HepG2 (cell line): ENCODE data around the gene PSMD3. TPM values are rescaled to one million over a fixed set of nuclear protein-coding genes. Genes with fewer than 3 reads are reported as not detected.

Experiments
- BATF2 ChIP-seq: sonication (generic); formaldehyde crosslinking; IDR thresholded peaks from 2 replicates; pipeline ENCODE4 v1.8.0; 2022; ENCODE audit warnings: mild to moderate bottlenecking, missing genetic modification reagents, moderate library complexity
- BORCS8-MEF2B ChIP-seq: sonication (generic); formaldehyde crosslinking; IDR thresholded peaks from 2 replicates; pipeline ENCODE4 v1.8.0; 2022; ENCODE audit warnings: mild to moderate bottlenecking, missing genetic modification reagents
- BRF2 ChIP-seq: sonication (generic); formaldehyde crosslinking; IDR thresholded peaks from 2 replicates; pipeline ENCODE4 v1.8.1; 2022; ENCODE audit warnings: mild to moderate bottlenecking, missing genetic modification reagents
- CCDC6 ChIP-seq: sonication (generic); formaldehyde crosslinking; IDR thresholded peaks from 2 replicates; pipeline ENCODE4 v1.8.1; 2022; ENCODE audit warnings: mild to moderate bottlenecking, missing genetic modification reagents, moderate library complexity
- HDAC6 ChIP-seq: fragments of 200-600 bp; sonication (generic); IDR thresholded peaks from 2 replicates; pipeline ENCODE4 v1.7.0; 2017; ENCODE audit warnings: mild to moderate bottlenecking, antibody characterized with exemption, low read length, low read depth
- JUN ChIP-seq: sonication (generic); formaldehyde crosslinking; IDR thresholded peaks from 2 replicates; pipeline ENCODE4 v1.4.0; 2020; ENCODE audit warnings: mild to moderate bottlenecking, missing genetic modification reagents
- MYNN ChIP-seq: sonication (generic); formaldehyde crosslinking; IDR thresholded peaks from 2 replicates; pipeline ENCODE4 v1.4.0; 2020; ENCODE audit warnings: mild to moderate bottlenecking, low read depth, missing genetic modification reagents
- NFE2L1 ChIP-seq: sonication (generic); formaldehyde crosslinking; IDR thresholded peaks from 2 replicates; pipeline ENCODE4 v1.4.0; 2020; ENCODE audit warnings: missing genetic modification reagents, mild to moderate bottlenecking, borderline replicate concordance
- NFKB2 ChIP-seq: sonication (generic); formaldehyde crosslinking; IDR thresholded peaks from 2 replicates; pipeline ENCODE4 v1.4.0; 2020; ENCODE audit warnings: missing genetic modification reagents, borderline replicate concordance
- NR2F1 ChIP-seq, 2 experiments: fragments of 450-650 bp in 1 of 2; formaldehyde crosslinking in 1 of 2; IDR thresholded peaks; 2 replicates each; pipeline versions ENCODE4 v1.5.0 to v1.6.1; 2016 to 2020; ENCODE audit warnings: mild to moderate bottlenecking in 1 of 2, missing compliant biosample characterization in 1 of 2, missing genetic modification reagents in 1 of 2, moderate library complexity in 1 of 2
- POGZ ChIP-seq: sonication (generic); formaldehyde crosslinking; IDR thresholded peaks from 2 replicates; pipeline ENCODE4 v1.4.0; 2020; ENCODE audit warnings: mild to moderate bottlenecking, missing genetic modification reagents
- SALL1 ChIP-seq: sonication (generic); formaldehyde crosslinking; IDR thresholded peaks from 2 replicates; pipeline ENCODE4 v1.8.0; 2022; ENCODE audit warnings: mild to moderate bottlenecking, missing genetic modification reagents
- ZBTB8A ChIP-seq: sonication (generic); formaldehyde crosslinking; IDR thresholded peaks from 2 replicates; pipeline ENCODE4 v1.4.0; 2020; ENCODE audit warnings: mild to moderate bottlenecking, low read depth, missing genetic modification reagents, borderline replicate concordance
- ZNF160 ChIP-seq: sonication (generic); formaldehyde crosslinking; IDR thresholded peaks from 2 replicates; pipeline ENCODE4 v1.8.0; 2022; ENCODE audit warnings: mild to moderate bottlenecking, inconsistent platforms, missing genetic modification reagents
- ZNF205 ChIP-seq: IDR thresholded peaks from 2 replicates; pipeline ENCODE4 v1.6.1; 2018; ENCODE audit warnings: missing biosample characterization, missing genetic modification reagents
- ZNF883 ChIP-seq: sonication (generic); formaldehyde crosslinking; IDR thresholded peaks from 2 replicates; pipeline ENCODE4 v1.5.1; 2020; ENCODE audit warnings: mild to moderate bottlenecking, missing genetic modification reagents; ENCODE audit errors: not compliant biosample characterization
- polyA plus RNA-seq, 8 experiments: library from polyadenylated mRNA; depleted of rRNA in 3 of 8; stranded (reverse) in 7 of 8; unstranded in 1 of 8; fragments of >200 nt; fragmentation: Illumina TruSeq in 4 of 8; extraction: Trizol in 4 of 8; gene quantifications; 2 replicates each; pipeline versions ENCODE4 v1.2.1 to v1.2.3, GENCODE V29; 2011 to 2016; ENCODE audit warnings: low read depth in 4 of 8, missing spikeins in 1 of 8, mixed read lengths in 1 of 8; ENCODE audit not compliant: insufficient read depth in 1 of 8
- total RNA-seq, 5 experiments: library from RNA; depleted of rRNA; stranded (reverse); fragments of >200 nt; fragmentation: Illumina TruSeq; extraction: Trizol; gene quantifications; 2 replicates each; pipeline ENCODE4 v1.2.3, GENCODE V29; 2016; ENCODE audit warnings: low read depth in 1 of 5
- TF ChIP-seq, protein P1 (sequence below): sonication (generic); formaldehyde crosslinking; IDR thresholded peaks from 2 replicates; pipeline ENCODE4 v1.4.0; 2020; ENCODE audit warnings: missing genetic modification reagents
- TF ChIP-seq, protein P2 (sequence below): sonication (generic); IDR thresholded peaks from 2 replicates; pipeline ENCODE4 v1.6.1; 2016; ENCODE audit warnings: low read depth, borderline replicate concordance
- TF ChIP-seq, protein P3 (sequence below): sonication (generic); formaldehyde crosslinking; IDR thresholded peaks from 2 replicates; pipeline ENCODE4 v1.4.0; 2020; ENCODE audit warnings: missing genetic modification reagents, low read depth, mild to moderate bottlenecking, borderline replicate concordance
- TF ChIP-seq, protein P4 (sequence below): sonication (generic); formaldehyde crosslinking; IDR thresholded peaks from 2 replicates; pipeline ENCODE4 v1.8.0; 2022; ENCODE audit warnings: missing genetic modification reagents, low read depth, mild to moderate bottlenecking, borderline replicate concordance

The PSMD3 gene
- total and polyA plus RNA-seq, 2 of the 13 experiments (the other 11 are each of a cell fraction or from before 2014, with no cell fraction given) = 97.4 to 146 TPM

DNA sequence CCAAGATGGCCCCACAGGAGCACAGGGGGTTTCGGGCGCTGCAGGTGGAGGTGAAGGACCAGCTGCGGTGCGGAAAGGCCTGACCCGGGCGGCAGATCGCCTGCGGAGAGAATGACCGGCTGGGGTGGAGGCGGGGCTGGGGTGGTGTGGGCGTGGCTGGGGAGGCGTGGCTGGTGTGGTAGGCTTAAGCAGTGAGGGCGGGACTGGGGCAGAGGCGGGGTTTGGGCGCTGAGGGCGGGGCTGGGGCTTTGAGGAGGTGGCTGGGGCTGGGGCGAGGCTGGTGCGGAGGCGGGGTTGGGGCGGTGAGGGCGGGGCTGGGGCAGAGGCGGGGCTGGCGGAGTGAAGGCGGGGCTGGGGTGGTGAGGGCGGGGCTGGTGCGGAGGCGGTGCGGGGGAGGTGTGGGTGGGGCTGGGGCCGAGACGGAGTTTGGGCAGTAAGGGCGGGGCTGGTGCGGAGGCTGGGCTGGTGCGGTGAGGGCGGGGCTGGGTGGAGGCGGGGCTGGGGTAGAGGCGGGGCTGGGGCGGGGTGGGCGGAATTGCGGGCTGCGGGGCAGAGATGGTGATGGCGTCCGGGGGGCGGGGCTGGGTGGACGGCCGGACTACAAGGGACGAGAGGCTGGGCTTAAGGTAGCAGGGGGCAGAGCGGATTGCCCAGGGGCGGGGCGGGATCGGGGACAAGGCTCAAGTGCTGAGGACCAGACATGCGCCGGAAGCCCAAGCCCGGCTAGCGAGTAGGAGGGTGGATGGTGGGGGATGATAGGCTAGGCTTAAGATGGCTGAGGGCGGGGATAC lies 27.7 kb upstream of the PSMD3 start (continued):
- TF ChIP-seq BORCS8-MEF2B (peak; percentile 53; the same call in 1 of the 2 replicates), ZNF883 (CRISPR knock-in tag) (no peak), HDAC6 (no peak), BATF2 (no peak), JUN (CRISPR knock-in tag) (no peak), ZBTB8A (CRISPR knock-in tag) (no peak), BRF2 (CRISPR knock-in tag) (no peak), ZNF160 (no peak), CCDC6 (CRISPR knock-in tag) (0 out of 2 replicates have a peak, but pooled peaks have one; percentile 33), NFKB2 (CRISPR knock-in tag) (no peak; the same call in 1 of the 2 replicates), SALL1 (peak; percentile 56; the same call in 1 of the 2 replicates), ZNF205 (no peak), MYNN (CRISPR knock-in tag) (no peak), NR2F1 (CRISPR knock-in tag; IDR thresholded peaks at IDR 0.05) (no peak), NFE2L1 (no peak), POGZ (0 out of 2 replicates have a peak, but pooled peaks have one; percentile 21)
- TF ChIP-seq, protein P1, sequence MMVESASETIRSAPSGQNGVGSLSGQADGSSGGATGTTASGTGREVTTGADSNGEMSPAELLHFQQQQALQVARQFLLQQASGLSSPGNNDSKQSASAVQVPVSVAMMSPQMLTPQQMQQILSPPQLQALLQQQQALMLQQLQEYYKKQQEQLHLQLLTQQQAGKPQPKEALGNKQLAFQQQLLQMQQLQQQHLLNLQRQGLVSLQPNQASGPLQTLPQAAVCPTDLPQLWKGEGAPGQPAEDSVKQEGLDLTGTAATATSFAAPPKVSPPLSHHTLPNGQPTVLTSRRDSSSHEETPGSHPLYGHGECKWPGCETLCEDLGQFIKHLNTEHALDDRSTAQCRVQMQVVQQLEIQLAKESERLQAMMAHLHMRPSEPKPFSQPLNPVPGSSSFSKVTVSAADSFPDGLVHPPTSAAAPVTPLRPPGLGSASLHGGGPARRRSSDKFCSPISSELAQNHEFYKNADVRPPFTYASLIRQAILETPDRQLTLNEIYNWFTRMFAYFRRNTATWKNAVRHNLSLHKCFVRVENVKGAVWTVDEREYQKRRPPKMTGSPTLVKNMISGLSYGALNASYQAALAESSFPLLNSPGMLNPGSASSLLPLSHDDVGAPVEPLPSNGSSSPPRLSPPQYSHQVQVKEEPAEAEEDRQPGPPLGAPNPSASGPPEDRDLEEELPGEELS = peak; percentile 26; the same call in 1 of the 2 replicates
- TF ChIP-seq, protein P2, sequence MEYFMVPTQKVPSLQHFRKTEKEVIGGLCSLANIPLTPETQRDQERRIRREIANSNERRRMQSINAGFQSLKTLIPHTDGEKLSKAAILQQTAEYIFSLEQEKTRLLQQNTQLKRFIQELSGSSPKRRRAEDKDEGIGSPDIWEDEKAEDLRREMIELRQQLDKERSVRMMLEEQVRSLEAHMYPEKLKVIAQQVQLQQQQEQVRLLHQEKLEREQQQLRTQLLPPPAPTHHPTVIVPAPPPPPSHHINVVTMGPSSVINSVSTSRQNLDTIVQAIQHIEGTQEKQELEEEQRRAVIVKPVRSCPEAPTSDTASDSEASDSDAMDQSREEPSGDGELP = peak; percentile 36; the same call in 1 of the 2 replicates
- TF ChIP-seq, protein P3, sequence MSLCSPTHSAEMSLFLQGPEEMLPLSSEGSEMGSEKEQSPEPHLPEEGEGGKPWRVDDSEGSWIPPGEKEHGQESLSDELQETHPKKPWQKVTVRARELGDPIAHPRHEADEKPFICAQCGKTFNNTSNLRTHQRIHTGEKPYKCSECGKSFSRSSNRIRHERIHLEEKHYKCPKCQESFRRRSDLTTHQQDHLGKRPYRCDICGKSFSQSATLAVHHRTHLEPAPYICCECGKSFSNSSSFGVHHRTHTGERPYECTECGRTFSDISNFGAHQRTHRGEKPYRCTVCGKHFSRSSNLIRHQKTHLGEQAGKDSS (CRISPR knock-in tag) = no peak
- TF ChIP-seq, protein P4, sequence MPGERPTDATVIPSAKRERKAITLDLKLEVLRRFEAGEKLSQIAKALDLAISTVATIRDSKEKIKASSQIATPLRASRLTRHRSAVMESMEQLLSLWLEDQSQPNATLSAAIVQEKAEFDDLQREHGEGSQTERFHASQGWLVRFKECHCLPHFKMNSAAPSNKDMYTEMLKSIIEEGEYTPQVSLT = no peak
